Endothelial cell of umbilical vein (primary cell): ENCODE data around the gene DPF3. TPM values are rescaled to one million over a fixed set of nuclear protein-coding genes. Genes with fewer than 3 reads are reported as not detected.

Experiments used
- BruUV-seq: library from RNA; stranded (reverse); fragments of 400-500 nt; replicated peaks from 2 replicates; lab custom pipeline; 2021; lab: Mats Ljungman, UMichigan
- CTCF ChIA-PET: fragments of 300-600, 350-600 bp; sonication (Branson Sonifier 250); formaldehyde crosslinking; loops from one replicate; lab custom pipeline; 2021; ENCODE audit warnings: antibody characterized with exemption, inconsistent platforms; lab: Charles Lee
- POLR2A ChIA-PET: fragments of 300-600, 350-600 bp; sonication (Branson Sonifier 250); formaldehyde crosslinking; loops from one replicate; lab custom pipeline; 2021; ENCODE audit warnings: antibody characterized with exemption, inconsistent platforms; lab: Charles Lee
- DNase-seq: peaks from one replicate; pipeline ENCODE4 v3.0.0-alpha.2; 2011; ENCODE audit warnings: low read depth, low spot score
- FAIRE-seq: peaks from 2 replicates; lab custom pipeline; 2011; peaks lifted over from hg19 to GRCh38; lab: Jason Lieb, UNC
- H2AFZ ChIP-seq: 2 replicates; pipeline ENCODE4 v1.6.0; 2012; ENCODE audit warnings: low read depth, low read length, control low read depth, inconsistent platforms
- H3K27ac ChIP-seq: 2 replicates; pipeline ENCODE4 v1.5.1; 2011; ENCODE audit warnings: low read depth, mild to moderate bottlenecking, control low read depth, low read length, moderate library complexity; ENCODE audit not compliant: insufficient read depth
- H3K27me3 ChIP-seq, 2 experiments: 2 replicates each; pipeline versions ENCODE4 v1.6.0 to v1.6.1; 2011; ENCODE audit warnings: low read length in 2 of 2, mixed read lengths in 1 of 2; ENCODE audit not compliant: control insufficient read depth in 2 of 2, insufficient read depth in 2 of 2
- H3K36me3 ChIP-seq, 2 experiments: 2 replicates in 1 of 2; 3 replicates in 1 of 2; pipeline ENCODE4 v1.5.1; 2011; ENCODE audit warnings: low read length in 2 of 2, mild to moderate bottlenecking in 1 of 2, moderate library complexity in 1 of 2; ENCODE audit not compliant: control insufficient read depth in 2 of 2, insufficient read depth in 2 of 2; ENCODE audit errors: extremely low read depth in 1 of 2
- H3K4me1 ChIP-seq: 3 replicates; pipeline ENCODE4 v1.5.1; 2011; ENCODE audit warnings: mild to moderate bottlenecking, low read length; ENCODE audit not compliant: control insufficient read depth, insufficient read depth; ENCODE audit errors: extremely low read depth
- H3K4me2 ChIP-seq: 2 replicates; pipeline ENCODE4 v1.6.1; 2011; ENCODE audit warnings: low read length, control low read depth, mixed read lengths; ENCODE audit not compliant: insufficient read depth
- H3K4me3 ChIP-seq, 3 experiments: fragments of 200-600 bp in 1 of 3; sonication (generic), shearing (Covaris generic) in 1 of 3; replicated peaks in 1 of 3; 2 replicates each; pipeline ENCODE4 v1.5.1; 2011 to 2016; ENCODE audit warnings: control low read depth in 3 of 3, low read length in 3 of 3, mild to moderate bottlenecking in 2 of 3, inconsistent platforms in 1 of 3, low read depth in 1 of 3, moderate library complexity in 1 of 3; ENCODE audit not compliant: insufficient read depth in 1 of 3
- H3K79me2 ChIP-seq: 2 replicates; pipeline ENCODE4 v1.6.0; 2012; ENCODE audit warnings: low read length, inconsistent platforms; ENCODE audit not compliant: control insufficient read depth, insufficient read depth
- H3K9ac ChIP-seq: replicated peaks from 2 replicates; pipeline ENCODE3; 2011; ENCODE audit warnings: low read length, control low read depth; ENCODE audit not compliant: insufficient read depth; ENCODE audit errors: extremely low read depth
- H3K9me1 ChIP-seq: replicated peaks from 3 replicates; pipeline ENCODE4 v1.6.0; 2011; ENCODE audit warnings: mild to moderate bottlenecking, low read length; ENCODE audit not compliant: control insufficient read depth, insufficient read depth; ENCODE audit errors: extremely low read depth
- H3K9me3 ChIP-seq: replicated peaks from 2 replicates; pipeline ENCODE4 v1.5.1; 2012; ENCODE audit warnings: low read length, inconsistent platforms; ENCODE audit not compliant: control insufficient read depth, insufficient read depth
- H4K20me1 ChIP-seq: replicated peaks from 2 replicates; pipeline ENCODE3; 2011; ENCODE audit warnings: mild to moderate bottlenecking, low read length; ENCODE audit not compliant: control insufficient read depth, insufficient read depth; ENCODE audit errors: extremely low read depth
- EZH2 ChIP-seq: IDR thresholded peaks from 2 replicates; pipeline ENCODE4 v1.6.1; 2012; ENCODE audit warnings: borderline replicate concordance, low read depth, mild to moderate bottlenecking, moderate library complexity, low read length, inconsistent platforms; ENCODE audit not compliant: severe bottlenecking
- FOS ChIP-seq: IDR thresholded peaks from 2 replicates; pipeline ENCODE4 v1.6.1; 2011; ENCODE audit warnings: mild to moderate bottlenecking, low read length, moderate library complexity, borderline replicate concordance; ENCODE audit not compliant: insufficient read depth
- GATA2 ChIP-seq: IDR thresholded peaks from 2 replicates; pipeline ENCODE4 v1.7.0; 2011; ENCODE audit warnings: low read depth, mild to moderate bottlenecking, moderate library complexity, mixed read lengths, low read length; ENCODE audit not compliant: insufficient read length, insufficient read depth
- JUN ChIP-seq: IDR thresholded peaks from 2 replicates; pipeline ENCODE4 v1.6.1; 2011; ENCODE audit warnings: borderline replicate concordance, low read depth; ENCODE audit not compliant: insufficient read length, insufficient read depth
- MYC ChIP-seq: IDR thresholded peaks from one replicate; pipeline ENCODE4 v1.6.1; 2011; ENCODE audit warnings: mild to moderate bottlenecking, low read depth, low read length
- POLR2A ChIP-seq: IDR thresholded peaks from 2 replicates; pipeline ENCODE4 v1.6.1; 2012; ENCODE audit warnings: low read depth, mild to moderate bottlenecking, control low read depth, low read length
- POLR2AphosphoS5 ChIP-seq: IDR thresholded peaks from 2 replicates; pipeline ENCODE4 v1.6.1; 2012; ENCODE audit warnings: low read depth, mild to moderate bottlenecking, control low read depth, low read length, moderate library complexity; ENCODE audit not compliant: insufficient read depth
- dilution Hi-C: fragments of 300-500 bp; cut with MboI; formaldehyde crosslinking; loops from one replicate; pipeline ENCODE4 v1.15.0; 2019; ENCODE audit warnings: low sequenced_read_pairs; ENCODE audit not compliant: extremely low pct_ligation_motif_present
- intact Hi-C: fragments of 100-400 bp; cut with micrococcal nuclease; formaldehyde crosslinking; loops from one replicate; pipeline ENCODE4 v1.10.0; 2022
- polyA plus RNA-seq, 4 experiments: library from polyadenylated mRNA; depleted of rRNA in 3 of 4; stranded (reverse) in 3 of 4; unstranded in 1 of 4; fragments of >200 nt; gene quantifications; 2 replicates each; pipeline versions ENCODE4 v1.2.1 to v1.2.3, GENCODE V29; 2011 to 2012; ENCODE audit warnings: missing spikeins in 1 of 4
- total RNA-seq: library from RNA; stranded (reverse); gene quantifications from 2 replicates; pipeline ENCODE4 v1.2.3, GENCODE V29; 2021
- TF ChIP-seq, protein P1 (sequence below): IDR thresholded peaks from 2 replicates; pipeline ENCODE4 v1.6.1; 2011; ENCODE audit not compliant: insufficient read depth, insufficient read length
- TF ChIP-seq, protein P2 (sequence below), 2 donors: IDR thresholded peaks; 1 replicate in 1 of 2; 2 replicates in 1 of 2; pipeline ENCODE4 v1.5.1; 2011; ENCODE audit warnings: low read length in 2 of 2, mild to moderate bottlenecking in 2 of 2, moderate library complexity in 2 of 2, control low read depth in 1 of 2, inconsistent platforms in 1 of 2, low read depth in 1 of 2; ENCODE audit not compliant: insufficient read depth in 1 of 2; ENCODE audit errors: extremely low read depth in 1 of 2

DPF3 gene
- total and polyA plus RNA-seq, 2 donors (not counting 3 experiments of a cell fraction or from before 2014, with no cell fraction given) = 2.4 to 3.5 TPM

DNA sequence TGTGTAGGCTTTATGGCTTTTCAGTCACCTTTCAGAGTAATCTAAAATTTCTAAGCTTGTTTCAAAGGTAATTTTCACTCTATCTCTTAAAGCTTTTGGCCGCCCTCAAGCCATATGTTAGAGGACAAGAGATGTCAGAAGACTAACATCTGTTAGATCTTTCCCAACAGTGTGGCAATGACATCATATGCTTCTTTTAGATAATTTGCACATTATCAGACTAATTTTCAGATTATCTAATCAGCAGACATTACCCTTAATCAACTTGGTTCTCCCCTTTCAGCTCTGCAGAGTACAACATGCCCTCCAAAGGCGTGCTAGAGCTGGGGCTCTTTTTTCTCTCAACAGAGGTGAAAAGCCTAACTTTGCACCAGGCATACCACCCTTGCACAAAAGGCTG, 207.1 kb downstream of the DPF3 start:
- no peaks in the 10 kb centered on the region for H3K27me3 ChIP-seq
- dilution Hi-C loops = no loop called here
- TF ChIP-seq POLR2A (no peak), MYC (no peak), GATA2 (no peak)
- TF ChIP-seq, protein P1, sequence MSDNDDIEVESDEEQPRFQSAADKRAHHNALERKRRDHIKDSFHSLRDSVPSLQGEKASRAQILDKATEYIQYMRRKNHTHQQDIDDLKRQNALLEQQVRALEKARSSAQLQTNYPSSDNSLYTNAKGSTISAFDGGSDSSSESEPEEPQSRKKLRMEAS = no peak
- BruUV-seq = no TSS peak
- no peak overlapping the region for H3K4me2 ChIP-seq
- H3K36me3 ChIP-seq = no peaks in the 10 kb centered on the region
- POLR2A ChIA-PET = no interaction called here
- H3K79me2 ChIP-seq = no peaks in the 10 kb centered on the region
- no peak for DNase-seq
- H3K9ac ChIP-seq = no peak overlapping the region
- H3K9me1 ChIP-seq = no peaks in the 10 kb centered on the region
- H3K4me1 ChIP-seq = no peaks in the 10 kb centered on the region
- H2AFZ ChIP-seq = no peak overlapping the region
- H3K27ac ChIP-seq = no peak overlapping the region
- no peak for FAIRE-seq
- no peaks in the 10 kb centered on the region for H3K9me3 ChIP-seq
- H3K4me3 ChIP-seq = no peak overlapping the region
- H4K20me1 ChIP-seq = no peaks in the 10 kb centered on the region
- intact Hi-C loops = no loop called here
- CTCF ChIA-PET = interaction anchor here (0.9 kb wide), 1 partner anchor 173 kb away, joined by 4 read pairs; no protein-coding TSS in a partner anchor

DNA sequence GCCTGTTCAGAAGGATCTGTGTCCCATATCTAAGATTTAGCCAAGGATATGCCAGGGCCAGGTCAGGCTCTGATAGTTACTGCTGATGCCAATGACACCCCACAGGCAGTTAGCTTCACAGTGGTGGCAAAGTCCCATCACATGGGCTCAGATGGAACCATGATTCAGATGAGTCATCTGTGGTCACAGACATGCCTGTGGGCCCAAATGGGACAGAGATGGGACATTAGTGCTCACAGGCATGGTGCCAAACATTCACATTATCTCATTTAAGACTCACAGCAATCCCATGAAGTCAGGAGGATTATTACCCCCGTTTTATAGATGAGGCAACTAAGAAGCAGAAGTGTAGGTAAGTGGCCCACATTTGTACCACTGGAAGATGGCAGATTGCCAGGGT, 207.8 kb downstream of the DPF3 start:
- no peaks in the 10 kb centered on the region for H3K27me3 ChIP-seq
- intact Hi-C loops = no loop called here
- H3K27ac ChIP-seq = no peak overlapping the region
- no peak overlapping the region for H3K4me3 ChIP-seq
- DNase-seq (no peak), FAIRE-seq (no peak)
- no peak overlapping the region for H2AFZ ChIP-seq
- no peak overlapping the region for H3K9ac ChIP-seq
- H3K9me3 ChIP-seq = no peaks in the 10 kb centered on the region
- dilution Hi-C loops = no loop called here
- no peaks in the 10 kb centered on the region for H4K20me1 ChIP-seq
- H3K4me1 ChIP-seq = no peaks in the 10 kb centered on the region
- no peaks in the 10 kb centered on the region for H3K79me2 ChIP-seq
- TF ChIP-seq FOS = no peak
- TF ChIP-seq POLR2A = no peak
- no peak for TF ChIP-seq MYC
- TF ChIP-seq GATA2 = no peak
- no peak for TF ChIP-seq POLR2AphosphoS5
- no peak for TF ChIP-seq JUN
- TF ChIP-seq, protein P2, sequence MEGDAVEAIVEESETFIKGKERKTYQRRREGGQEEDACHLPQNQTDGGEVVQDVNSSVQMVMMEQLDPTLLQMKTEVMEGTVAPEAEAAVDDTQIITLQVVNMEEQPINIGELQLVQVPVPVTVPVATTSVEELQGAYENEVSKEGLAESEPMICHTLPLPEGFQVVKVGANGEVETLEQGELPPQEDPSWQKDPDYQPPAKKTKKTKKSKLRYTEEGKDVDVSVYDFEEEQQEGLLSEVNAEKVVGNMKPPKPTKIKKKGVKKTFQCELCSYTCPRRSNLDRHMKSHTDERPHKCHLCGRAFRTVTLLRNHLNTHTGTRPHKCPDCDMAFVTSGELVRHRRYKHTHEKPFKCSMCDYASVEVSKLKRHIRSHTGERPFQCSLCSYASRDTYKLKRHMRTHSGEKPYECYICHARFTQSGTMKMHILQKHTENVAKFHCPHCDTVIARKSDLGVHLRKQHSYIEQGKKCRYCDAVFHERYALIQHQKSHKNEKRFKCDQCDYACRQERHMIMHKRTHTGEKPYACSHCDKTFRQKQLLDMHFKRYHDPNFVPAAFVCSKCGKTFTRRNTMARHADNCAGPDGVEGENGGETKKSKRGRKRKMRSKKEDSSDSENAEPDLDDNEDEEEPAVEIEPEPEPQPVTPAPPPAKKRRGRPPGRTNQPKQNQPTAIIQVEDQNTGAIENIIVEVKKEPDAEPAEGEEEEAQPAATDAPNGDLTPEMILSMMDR (IDR thresholded peaks at IDR 0.05; ENCODE audit: extremely low read depth in 1 of 2, insufficient read depth in 1 of 2, low read depth in 1 of 2, low read length in 2 of 2) = no peak
- TF ChIP-seq, protein P1 = no peak
- TF ChIP-seq EZH2 = no peak
- no peaks in the 10 kb centered on the region for H3K36me3 ChIP-seq
- no peak overlapping the region for H3K4me2 ChIP-seq
- ChIA-PET POLR2A (no interaction called here), CTCF (no interaction called here)
- H3K9me1 ChIP-seq = no peaks in the 10 kb centered on the region
- no TSS peak for BruUV-seq
